Adrenal gland (tissue), 12 donors: ENCODE results near the gene ATP1B3. TPM values are rescaled to one million over a fixed set of nuclear protein-coding genes. Genes with fewer than 3 reads are reported as not detected.
A peak's percentile ranks its signal among the peaks of the same experiment; 100 is the strongest.

ENCODE experiments used
- DNase-seq, 7 donors: peaks; one replicate each; pipeline ENCODE4 v3.0.0-alpha.2; 2019 to 2020
- H3K27ac ChIP-seq, 5 donors: fragments of 200-600 bp; sonication (generic) in 4 of 5; 1 replicate in 3 of 5; 2 replicates in 2 of 5; pipeline versions ENCODE4 v1.5.1 to v1.8.0; 2016 to 2020; ENCODE audit warnings: mild to moderate bottlenecking in 1 of 5
- H3K27me3 ChIP-seq: fragments of 200-600 bp; 2 replicates; pipeline ENCODE4 v1.8.0; 2021
- H3K36me3 ChIP-seq, 2 donors: fragments of 200-600 bp; replicated peaks in 1 of 2; 1 replicate in 1 of 2; 2 replicates in 1 of 2; pipeline versions ENCODE4 v1.5.1 to v1.8.0; 2018 to 2022
- H3K4me1 ChIP-seq, 2 donors: fragments of 200-600 bp; replicated peaks in 1 of 2; 1 replicate in 1 of 2; 2 replicates in 1 of 2; pipeline versions ENCODE4 v1.5.1 to v1.8.0; 2018 to 2021
- H3K4me3 ChIP-seq, 4 donors: fragments of 200-600 bp; sonication (generic) in 3 of 4; one replicate each; pipeline ENCODE4 v1.5.1; 2016 to 2018
- H3K9me3 ChIP-seq, 3 donors: fragments of 200-600 bp; sonication (generic) in 1 of 3; replicated peaks in 1 of 3; 1 replicate in 2 of 3; 2 replicates in 1 of 3; pipeline versions ENCODE4 v1.5.1 to v1.8.0; 2016 to 2021
- CTCF ChIP-seq, 6 experiments: fragments of 450-650 bp in 4 of 6; fragments of 200-600 bp in 2 of 6; sonication (generic) in 1 of 6; IDR thresholded peaks; 1 replicate in 5 of 6; 2 replicates in 1 of 6; pipeline versions ENCODE4 v1.5.1 to v1.8.0; 2016 to 2021; ENCODE audit warnings: antibody characterized with exemption in 6 of 6, mild to moderate bottlenecking in 2 of 6, moderate library complexity in 1 of 6
- POLR2A ChIP-seq, 2 donors: fragments of 450-650 bp; IDR thresholded peaks; one replicate each; pipeline ENCODE4 v1.6.1; 2017; ENCODE audit warnings: antibody characterized with exemption in 2 of 2, mild to moderate bottlenecking in 2 of 2, moderate library complexity in 1 of 2
- WGBS, 4 donors: extraction: QIAGEN DNeasy Blood & Tissue Kit in 2 of 4; methylation state at CpG; one replicate each; pipeline versions ENCODE4 v1.1.5 to v1.1.7; 2013 to 2017; 5-methylcytosine and 5-hydroxymethylcytosine counted together
- intact Hi-C, 2 donors: fragments of 100-400 bp; cut with DNase I; formaldehyde crosslinking; loops; one replicate each; pipeline versions ENCODE4 v1.14.1 to v1.15.0; 2022 to 2023
- polyA plus RNA-seq, 3 donors: library from polyadenylated mRNA; stranded (reverse); fragments of 200-250 nt in 2 of 3; fragments of 350-450 nt in 1 of 3; fragmentation: Illumina TruSeq in 1 of 3; extraction: RNeasy Lipid Tissue Mini Kit (QIAGEN cat#74804) in 1 of 3; gene quantifications; one replicate each; pipeline ENCODE4 v1.2.3, GENCODE V29; 2013 to 2014
- total RNA-seq, 9 donors: library from RNA; depleted of rRNA in 4 of 9; stranded (reverse); fragments of >200 nt in 4 of 9; fragments of 120-200 nt in 1 of 9; fragmentation: NEBNext Ultra II Directional in 1 of 9; extraction: Animal tissue kit (Norgen Biotek cat#: 25700) in 1 of 9; gene quantifications; one replicate each; pipeline versions ENCODE4 v1.1.0 to v1.2.4, GENCODE V29; 2013 to 2023
- donor health status: healthy with polysubstance abuse.
- donor health status: Bipolar disorder and iron deficiency.
- donor health status: DM: yes; HTN: yes; CAD: no.
- donor health status: DM: no; HTN: no; CAD: no.
- donor health status: DM: no; HTN: no; CAD: no.
- donor health status: DM: yes; HTN: yes; CAD: no.

The ATP1B3 gene
- total and polyA plus RNA-seq, 12 donors, result 65.2 to 300 (median 98.8) TPM

- no peak for DNase-seq
- Histone ChIP-seq H3K4me3 (no peak overlapping the region), H3K27ac (no peak overlapping the region), H3K4me1 (no peaks in the 10 kb centered on the region), H3K36me3 (no peaks in the 10 kb centered on the region), H3K27me3 (no peaks in the 10 kb centered on the region), H3K9me3 (no peaks in the 10 kb centered on the region)
- TF ChIP-seq POLR2A (IDR thresholded peaks at IDR 0.05) (no peak), CTCF (IDR thresholded peaks at IDR 0.05) (no peak)
- intact Hi-C loops, result no loop called here
- 48 to 60% (median 56%) methylated on average over 6 of the region's 6 CpGs for WGBS, 4 donors
These were observed 35.5 kb upstream of the ATP1B3 start for GRCh38 chr3:141840737-141841544.

GRCh38 chr3:141844108-141844507 lies 32.3 kb upstream of the ATP1B3 start:
- WGBS, 4 donors, result 85 to 100% (median 97%) methylated on average over 1 of the region's 1 CpG

GRCh38 chr3:141844812-141845211 lies 31.6 kb upstream of the ATP1B3 start:
- Histone ChIP-seq H3K4me1 (no peaks in the 10 kb centered on the region), H3K9me3 (no peaks in the 10 kb centered on the region), H3K36me3 (no peaks in the 10 kb centered on the region), H3K27ac (no peak overlapping the region), H3K4me3 (no peak overlapping the region), H3K27me3 (no peaks in the 10 kb centered on the region)
- no peak for DNase-seq
- intact Hi-C loops, result no loop called here
- WGBS, 4 donors, result 91 to 98% (median 95%) methylated on average over 2 of the region's 2 CpGs
- TF ChIP-seq POLR2A (IDR thresholded peaks at IDR 0.05) (no peak), CTCF (IDR thresholded peaks at IDR 0.05) (no peak)

More at GRCh38 chr3:141844108-141844507, 32.3 kb upstream of the ATP1B3 start:
- intact Hi-C loops, result no loop called here
- Histone ChIP-seq H3K4me1 (no peaks in the 10 kb centered on the region), H3K9me3 (no peaks in the 10 kb centered on the region), H3K36me3 (no peaks in the 10 kb centered on the region), H3K27me3 (no peaks in the 10 kb centered on the region), H3K27ac (no peak overlapping the region), H3K4me3 (no peak overlapping the region)
- TF ChIP-seq POLR2A (IDR thresholded peaks at IDR 0.05) (no peak), CTCF (IDR thresholded peaks at IDR 0.05) (no peak)
- no peak for DNase-seq

GRCh38 chr3:141845407-141846049 lies 30.9 kb upstream of the ATP1B3 start:
- intact Hi-C loops, result no loop called here
- peak in 1 of 7 donors; percentile 4 for DNase-seq
- TF ChIP-seq POLR2A (IDR thresholded peaks at IDR 0.05) (no peak), CTCF (IDR thresholded peaks at IDR 0.05) (no peak)
- Histone ChIP-seq H3K4me3 (no peak overlapping the region), H3K4me1 (no peaks in the 10 kb centered on the region), H3K36me3 (no peaks in the 10 kb centered on the region), H3K27ac (no peak overlapping the region), H3K9me3 (no peaks in the 10 kb centered on the region), H3K27me3 (no peaks in the 10 kb centered on the region)
- WGBS, 4 donors, result 69 to 91% (median 88%) methylated on average over 5 of the region's 5 CpGs
